Natural killer cell (primary cell): ENCODE measurements around the gene RNF227. TPM values are rescaled to one million over a fixed set of nuclear protein-coding genes. Genes with fewer than 3 reads are reported as not detected.

Experiments used
- ATAC-seq, 3 donors: fragments of 150-1000 bp in 2 of 3; fragments of 200-7000 bp in 1 of 3; cut with Tn5 transposase; 1 replicate in 1 of 3; 2 replicates in 2 of 3; pipeline ENCODE4 v1.10.0; 2021; ENCODE audit warnings: mild to moderate bottlenecking in 2 of 3, moderate library complexity in 2 of 3
- DNase-seq, 2 donors: peaks; one replicate each; pipeline versions ENCODE4 v3.0.0 to v3.0.0-alpha.2; 2013 to 2021; ENCODE audit warnings: mixed read lengths in 1 of 2
- H3K27ac ChIP-seq: one replicate; pipeline ENCODE4 v1.5.1; 2013; ENCODE audit warnings: mild to moderate bottlenecking, low read length
- H3K27me3 ChIP-seq: one replicate; pipeline ENCODE4 v1.6.1; 2013; ENCODE audit warnings: low read length; ENCODE audit not compliant: control insufficient read depth, insufficient read depth
- H3K36me3 ChIP-seq: one replicate; pipeline ENCODE4 v1.6.1; 2013; ENCODE audit warnings: low read length; ENCODE audit not compliant: control insufficient read depth, insufficient read depth
- H3K4me1 ChIP-seq: one replicate; pipeline ENCODE4 v1.6.1; 2013; ENCODE audit warnings: low read length; ENCODE audit not compliant: control insufficient read depth, insufficient read depth
- H3K4me3 ChIP-seq: one replicate; pipeline ENCODE4 v1.5.1; 2013; ENCODE audit warnings: low read length
- H3K9me3 ChIP-seq: one replicate; pipeline ENCODE4 v1.6.1; 2013; ENCODE audit warnings: low read length; ENCODE audit not compliant: control insufficient read depth, insufficient read depth
- H3K27ac Mint-ChIP-seq, 2 donors: one replicate each; pipeline ENCODE4 v1.8.0; 2022; ENCODE audit warnings: mild to moderate bottlenecking in 2 of 2, mixed read lengths in 2 of 2, moderate library complexity in 1 of 2
- H3K27me3 Mint-ChIP-seq, 2 donors: one replicate each; pipeline ENCODE4 v1.8.0; 2022; ENCODE audit warnings: low read depth in 2 of 2, mixed read lengths in 2 of 2
- H3K36me3 Mint-ChIP-seq: one replicate; pipeline ENCODE4 v1.8.0; 2022; ENCODE audit warnings: mixed read lengths
- H3K4me1 Mint-ChIP-seq, 2 donors: one replicate each; pipeline ENCODE4 v1.8.0; 2022; ENCODE audit warnings: mixed read lengths in 2 of 2
- H3K4me3 Mint-ChIP-seq: one replicate; pipeline ENCODE4 v1.8.0; 2022; ENCODE audit warnings: mild to moderate bottlenecking, moderate library complexity, mixed read lengths
- H3K9me3 Mint-ChIP-seq, 2 donors: one replicate each; pipeline ENCODE4 v1.8.0; 2022; ENCODE audit warnings: mixed read lengths in 2 of 2
- CTCF ChIP-seq: fragments of 200-600 bp; IDR thresholded peaks from one replicate; pipeline ENCODE4 v1.8.0; 2022; ENCODE audit warnings: antibody characterized with exemption
- WGBS: methylation state at CpG from one replicate; pipeline ENCODE4 v1.1.7; 2013; ENCODE audit warnings: missing lambda C conversion rate; ENCODE audit not compliant: insufficient coverage; 5-methylcytosine and 5-hydroxymethylcytosine counted together
- intact Hi-C: fragments of 100-400 bp; cut with micrococcal nuclease; formaldehyde crosslinking; loops from one replicate; pipeline ENCODE4 v1.14.2; 2022
- total RNA-seq, 4 donors: library from RNA; stranded (reverse); fragments of 120-200 nt in 1 of 4; gene quantifications; one replicate each; pipeline versions ENCODE4 v1.2.3 to v1.2.4, GENCODE V29; 2013 to 2022

RNF227 gene
- total RNA-seq, 3 donors from 2014 or later (not counting 1 experiment from before 2014, with no cell fraction given): 3.6 to 5.9 (median 4.7) TPM

GRCh38 chr17:7910281-7910680 lies 5.8 kb downstream of the RNF227 start:
- no peak overlapping the region for H3K4me3 ChIP-seq
- peaks cover 62% of the 10 kb centered on the region for H3K36me3 ChIP-seq
- Mint-ChIP-seq H3K9me3 (no peaks in the 10 kb centered on the region), H3K27me3 (no peaks in the 10 kb centered on the region), H3K4me3 (no peak overlapping the region), H3K27ac (no peak overlapping the region), H3K4me1 (peaks cover 15 to 16% of the 10 kb centered on the region in 2 donors), H3K36me3 (peaks cover 11% of the 10 kb centered on the region)
- no peak for TF ChIP-seq CTCF
- DNase-seq (no peak), ATAC-seq (no peak)
- intact Hi-C loops: loop anchor here (5.0 kb wide), 1 partner anchor 48 kb away; no protein-coding TSS in a partner anchor
- no peaks in the 10 kb centered on the region for H3K27me3 ChIP-seq
- no peaks in the 10 kb centered on the region for H3K9me3 ChIP-seq
- H3K4me1 ChIP-seq: peaks cover 9% of the 10 kb centered on the region
- 97% methylated on average over 15 of the region's 15 CpGs for WGBS
- H3K27ac ChIP-seq: no peak overlapping the region

- H3K9me3 ChIP-seq: no peaks in the 10 kb centered on the region
- TF ChIP-seq CTCF: no peak
- ATAC-seq (no peak), DNase-seq (no peak)
- peaks cover 23% of the 10 kb centered on the region for H3K36me3 Mint-ChIP-seq
- 98% methylated on average over 29 of the region's 29 CpGs for WGBS
- intact Hi-C loops: no loop called here
- H3K4me3 Mint-ChIP-seq: no peak overlapping the region
- H3K27ac Mint-ChIP-seq: no peak overlapping the region
- H3K4me1 ChIP-seq: peaks cover 3% of the 10 kb centered on the region
- no peaks in the 10 kb centered on the region for H3K9me3 Mint-ChIP-seq
- no peaks in the 10 kb centered on the region for H3K27me3 Mint-ChIP-seq
- H3K27ac ChIP-seq: no peak overlapping the region
- peaks cover 7 to 9% of the 10 kb centered on the region in 2 donors for H3K4me1 Mint-ChIP-seq
- peaks cover 74% of the 10 kb centered on the region for H3K36me3 ChIP-seq
- no peaks in the 10 kb centered on the region for H3K27me3 ChIP-seq
- H3K4me3 ChIP-seq: no peak overlapping the region
Observed at GRCh38 chr17:7909089-7909488, 7.0 kb downstream of the RNF227 start.

GRCh38 chr17:7903154-7904103 lies 12.7 kb downstream of the RNF227 start:
- Histone ChIP-seq H3K27me3 (no peaks in the 10 kb centered on the region), H3K4me3 (no peak overlapping the region), H3K27ac (no peak overlapping the region), H3K9me3 (no peaks in the 10 kb centered on the region), H3K36me3 (peaks cover 94% of the 10 kb centered on the region), H3K4me1 (no peaks in the 10 kb centered on the region)
- WGBS: 97% methylated on average over 22 of the region's 22 CpGs
- TF ChIP-seq CTCF: no peak
- Mint-ChIP-seq H3K27me3 (no peaks in the 10 kb centered on the region), H3K27ac (no peak overlapping the region), H3K36me3 (peaks cover 45% of the 10 kb centered on the region), H3K4me1 (peaks cover 0 to 6% of the 10 kb centered on the region in 2 donors), H3K4me3 (no peak overlapping the region), H3K9me3 (no peaks in the 10 kb centered on the region)
- no peak for DNase-seq
- ATAC-seq: no peak
- intact Hi-C loops: no loop called here
